ENCODE measurements around the gene MVB12B.
"Not testable (repeated sequence)": the region's sequence is repeated elsewhere in the genome, so short reads cannot be mapped to it uniquely, and the experiment has no call there.

MVB12B gene

DNA sequence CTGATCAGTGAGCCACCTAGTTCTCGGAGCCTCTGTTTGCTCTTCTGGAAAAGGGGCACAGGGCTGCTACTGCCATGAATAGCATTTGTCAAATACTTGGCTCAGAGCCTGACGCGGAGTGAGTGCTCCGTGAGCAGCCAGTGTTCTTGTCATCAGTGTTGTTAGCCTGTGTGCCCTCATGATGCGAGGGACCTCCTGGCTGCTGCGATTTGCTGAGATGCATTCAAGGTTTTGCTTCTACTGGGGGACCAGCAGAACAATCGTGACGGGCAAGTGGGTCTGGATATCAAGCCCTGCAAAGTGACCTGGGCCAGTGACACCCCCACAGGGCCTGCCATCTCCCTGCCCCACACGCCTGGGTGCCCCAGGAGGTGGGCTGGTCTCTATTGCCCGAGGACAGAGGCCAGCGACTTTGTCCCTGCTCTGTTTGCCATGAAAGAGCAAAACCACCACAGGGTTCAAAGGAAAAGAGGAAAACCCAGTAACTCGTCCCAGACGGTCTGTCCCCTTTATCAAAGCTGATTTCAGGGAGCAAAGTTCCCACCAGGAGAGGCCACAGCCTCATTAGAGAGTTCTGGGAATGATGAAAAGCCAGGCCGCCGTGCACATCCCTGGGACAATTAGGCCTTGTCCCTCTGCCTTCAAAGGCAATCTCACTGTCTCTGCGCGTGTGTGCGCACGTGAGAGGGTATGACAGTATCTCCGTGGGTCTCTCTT is 200.6 kb downstream of the MVB12B start:
- DNase-seq = no peak

DNA sequence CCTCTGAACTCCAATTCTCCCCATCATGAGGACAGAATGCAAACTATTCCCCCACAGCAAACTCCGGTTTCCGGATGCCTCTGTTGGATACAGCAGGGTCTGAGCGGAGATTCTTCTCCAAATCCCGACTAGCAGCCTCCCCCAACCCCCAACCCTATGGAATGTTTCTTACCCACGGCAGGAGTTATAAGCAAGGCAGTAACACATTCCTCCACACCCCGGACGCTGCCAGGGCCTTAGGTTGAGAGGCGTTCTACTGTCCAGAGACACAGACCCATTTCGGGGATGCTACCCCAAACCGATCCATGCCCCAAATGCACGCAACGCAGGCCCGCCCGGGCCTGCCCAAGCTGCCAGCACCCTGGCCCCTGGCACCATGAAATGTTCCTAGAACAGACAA is 201.5 kb downstream of the MVB12B start:
- no peak for DNase-seq

DNA sequence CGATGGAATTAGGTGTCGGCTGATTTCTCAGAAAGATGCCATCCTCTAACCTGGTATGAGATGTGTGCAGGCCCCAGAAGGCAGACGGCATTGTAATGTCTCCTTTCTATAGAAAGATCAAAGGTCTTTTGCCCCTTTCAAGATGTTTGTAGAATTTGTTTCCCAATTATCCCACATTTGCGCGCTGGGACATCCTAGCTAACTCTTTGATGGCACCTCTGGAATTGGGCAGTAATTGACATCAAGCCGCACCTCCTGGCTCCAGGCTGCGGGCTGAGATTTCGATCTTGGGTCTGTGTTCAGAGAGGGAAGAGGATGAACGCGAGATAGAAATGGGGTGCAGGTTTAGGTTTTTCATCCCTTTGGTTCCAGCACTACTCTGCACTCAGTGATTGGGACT is 202.3 kb downstream of the MVB12B start:
- no peak for DNase-seq

DNA sequence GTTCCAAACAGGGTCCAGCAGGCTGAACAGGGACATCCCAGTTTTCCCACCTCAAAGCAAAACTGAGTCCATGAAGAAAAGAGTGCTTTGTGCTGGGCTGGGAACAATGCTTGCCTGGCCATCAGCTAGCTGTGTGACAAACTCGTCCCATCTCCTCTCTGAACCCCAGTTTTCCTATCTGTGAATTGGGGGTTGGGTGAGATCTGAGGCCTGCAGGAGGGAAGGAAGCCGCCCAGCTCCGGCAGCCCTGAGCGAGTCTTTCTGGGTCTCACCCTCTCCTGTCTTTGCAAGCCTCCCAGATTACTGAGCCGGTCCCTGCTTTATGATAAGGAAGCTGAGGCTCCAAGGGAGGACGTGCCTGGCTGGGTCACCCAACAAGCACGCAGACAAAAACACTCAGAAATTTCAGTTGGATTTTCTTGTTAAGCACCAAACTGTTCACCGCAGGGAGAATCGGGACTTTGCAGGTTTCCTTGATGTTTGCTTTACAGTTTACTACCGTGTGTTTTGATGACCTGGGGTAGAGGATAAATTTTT is 204.5 kb downstream of the MVB12B start:
- DNase-seq = no peak

DNA sequence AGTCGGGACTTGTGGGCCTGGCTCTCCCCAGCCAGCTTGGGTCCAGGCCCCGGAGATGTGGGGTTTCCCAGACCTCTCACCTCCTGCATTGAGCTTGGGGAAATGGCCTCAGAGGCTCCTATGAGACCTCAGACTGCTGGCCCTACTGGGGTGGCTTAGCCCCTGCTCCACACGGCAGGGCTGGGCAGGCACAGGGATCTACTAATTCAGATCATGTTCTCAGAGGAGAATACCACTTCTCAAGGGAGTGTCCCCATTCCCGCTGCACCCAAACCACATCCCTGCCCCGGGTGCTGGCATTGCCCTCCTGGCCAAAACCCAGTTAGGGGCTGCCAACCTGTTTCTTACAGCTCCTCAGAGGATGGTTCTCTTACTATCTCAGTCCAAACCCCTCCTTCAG is 205.0 kb downstream of the MVB12B start:
- no peak for DNase-seq

DNA sequence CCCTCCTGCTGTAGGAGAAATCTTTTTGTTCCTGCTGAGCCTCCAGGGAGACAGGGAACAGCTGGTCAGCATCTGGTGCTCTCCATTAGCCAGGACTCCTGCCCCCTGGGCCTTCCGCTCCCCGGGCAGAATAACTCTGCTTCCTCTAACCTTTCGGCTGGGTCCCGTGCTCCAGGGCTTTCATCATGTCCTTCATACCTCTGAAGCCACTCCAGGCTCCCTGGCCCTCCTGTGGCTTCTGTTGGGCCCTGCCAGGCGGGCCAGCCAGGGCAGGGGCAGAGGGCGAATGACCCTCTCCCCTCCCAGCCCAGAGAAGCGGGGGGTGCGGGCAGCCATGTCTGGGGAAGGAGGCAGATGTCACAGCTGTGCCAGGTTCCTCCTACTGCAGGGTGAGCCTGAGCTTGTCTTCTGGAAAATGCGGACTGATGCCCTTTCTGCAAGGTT is 205.4 kb downstream of the MVB12B start:
- DNase-seq = no peak

DNA sequence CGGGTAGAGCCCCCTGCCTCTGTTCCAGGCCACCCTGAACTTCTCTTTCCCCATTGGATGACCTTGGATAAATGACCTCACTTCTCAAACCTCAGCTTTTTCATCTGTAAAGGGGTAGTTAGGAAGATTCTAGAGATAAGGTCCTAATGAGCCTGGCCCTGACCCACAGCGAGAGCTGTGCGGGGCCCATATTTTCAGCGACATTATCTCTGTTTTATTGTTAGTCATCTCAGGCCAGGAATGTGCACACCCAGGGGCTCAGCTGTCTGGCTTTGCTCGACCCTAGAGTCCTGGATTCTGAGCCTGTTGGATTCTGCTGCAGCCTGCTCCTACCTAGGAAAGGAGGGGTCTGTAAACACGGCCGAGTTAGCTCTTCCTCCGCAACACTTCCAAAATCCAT is 205.9 kb downstream of the MVB12B start:
- DNase-seq = no peak

DNA sequence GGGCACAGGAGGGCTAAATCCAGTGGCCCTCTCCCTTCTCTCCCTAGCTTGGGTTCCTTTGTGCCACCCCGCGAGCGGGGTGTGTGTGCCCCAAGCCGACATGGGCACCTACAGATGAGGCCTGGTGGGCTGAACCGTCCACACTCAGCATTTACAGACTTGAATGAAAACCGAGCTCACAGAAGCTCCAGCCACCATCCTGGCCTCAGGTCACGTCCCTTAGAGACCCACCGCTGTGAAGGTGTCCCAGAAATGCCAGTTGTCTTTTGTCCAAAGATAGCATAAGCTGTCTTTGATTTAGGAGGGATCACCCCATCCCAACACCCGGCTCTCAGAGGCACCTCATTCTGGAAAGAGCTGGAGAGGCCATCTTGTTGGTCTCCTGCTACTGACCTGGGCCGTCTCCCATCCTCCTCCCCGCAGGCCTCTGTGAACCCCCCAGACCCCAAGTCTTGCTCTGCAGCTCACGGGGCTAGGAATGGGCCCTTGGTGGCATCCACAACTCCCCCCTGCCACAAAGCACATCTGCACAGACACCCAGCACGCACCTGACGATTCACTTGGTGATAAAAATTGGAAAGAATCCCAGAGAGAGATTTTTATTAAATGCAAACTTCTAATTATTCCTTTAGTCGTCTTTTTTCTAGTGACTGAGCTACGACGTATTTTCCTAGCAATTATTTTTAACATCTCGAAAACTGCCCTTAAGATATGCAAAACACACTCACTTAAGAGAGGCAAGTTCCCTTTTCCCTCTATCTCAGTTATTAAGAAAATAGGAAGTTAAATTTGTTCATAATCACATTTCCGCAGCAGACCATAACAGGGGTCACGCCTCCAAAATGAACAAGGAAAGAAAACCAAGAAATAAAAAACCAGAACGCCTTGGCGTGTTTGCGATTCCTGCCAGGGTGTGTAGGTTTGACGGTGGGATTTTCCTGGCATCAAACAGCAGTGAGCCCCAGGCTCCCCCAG is 206.6 kb downstream of the MVB12B start:
- no peak for DNase-seq

DNA sequence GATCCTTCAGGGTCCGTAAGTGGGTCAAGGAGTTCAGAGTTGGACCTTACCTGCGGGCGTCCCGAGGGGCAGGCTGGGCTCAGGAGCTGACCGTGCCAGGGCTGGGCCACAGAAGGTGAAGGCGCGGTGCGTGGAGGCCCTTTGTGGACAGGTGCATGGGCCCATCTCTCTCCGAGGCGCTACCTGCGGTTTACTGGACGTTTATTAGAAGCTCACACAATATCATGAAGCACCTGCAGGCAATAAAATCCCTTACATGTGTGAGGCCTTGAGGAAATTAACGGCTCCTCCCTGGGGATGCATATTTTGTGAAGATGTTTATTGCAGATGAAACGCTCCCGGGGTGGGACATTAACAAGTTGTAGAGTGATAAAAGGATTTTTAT is 207.3 kb downstream of the MVB12B start:
- no peak for DNase-seq

DNA sequence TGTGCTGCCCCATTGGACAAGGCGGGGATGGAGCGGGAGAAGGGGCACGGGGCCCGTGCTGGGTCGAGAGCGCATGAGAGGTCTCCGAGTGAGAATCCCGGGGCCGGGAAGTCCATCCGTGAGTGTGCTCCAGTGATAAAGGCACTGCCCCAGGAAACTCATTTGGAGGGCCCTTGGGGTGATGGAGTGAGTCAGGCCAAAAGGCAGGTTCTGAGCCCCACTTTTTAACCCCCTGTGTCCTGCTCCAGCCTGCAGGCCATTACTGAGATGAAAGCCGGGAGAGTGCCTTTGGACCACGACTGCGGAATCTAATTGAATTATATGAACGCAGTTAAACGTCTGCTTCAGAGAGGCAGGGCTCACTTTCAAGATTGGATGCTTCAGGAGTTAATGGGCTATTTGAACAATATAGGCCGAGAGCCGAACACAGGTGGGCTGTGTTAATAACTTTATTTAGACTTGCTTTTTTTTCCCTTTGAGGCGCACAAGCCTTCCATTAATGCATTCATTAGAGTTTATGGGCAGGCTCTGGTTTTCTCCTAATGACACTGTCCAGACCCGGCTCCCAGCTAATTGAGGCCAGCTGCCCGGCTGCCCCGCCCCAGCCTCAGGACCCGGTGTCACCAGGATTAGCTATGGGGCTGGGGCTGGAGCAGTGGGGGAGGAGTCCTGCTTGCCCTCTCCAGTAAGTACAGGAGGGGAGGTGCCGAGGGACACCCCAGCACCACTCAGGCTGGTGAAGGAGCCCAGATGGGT is 208.0 kb downstream of the MVB12B start:
- DNase-seq = peak; percentile 12

DNA sequence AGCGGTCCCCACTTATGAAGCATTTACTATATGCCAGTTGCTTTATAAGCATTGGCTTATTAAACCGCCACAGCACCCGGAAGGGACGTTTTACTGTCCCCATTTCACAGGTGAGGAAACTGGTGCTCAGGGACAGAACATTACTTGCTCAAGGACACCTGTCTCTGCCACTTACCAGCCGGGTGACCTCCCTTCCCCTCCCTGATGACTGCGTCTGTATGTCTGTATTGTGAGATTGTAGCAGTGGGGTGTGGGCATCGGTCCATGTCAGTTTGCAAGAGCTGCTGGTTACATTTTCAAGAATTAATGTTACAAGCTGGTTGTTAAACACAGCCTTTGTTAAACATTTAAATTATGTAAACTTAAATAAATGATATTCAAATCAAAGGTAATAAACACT is 209.5 kb downstream of the MVB12B start:
- DNase-seq = no peak

DNA sequence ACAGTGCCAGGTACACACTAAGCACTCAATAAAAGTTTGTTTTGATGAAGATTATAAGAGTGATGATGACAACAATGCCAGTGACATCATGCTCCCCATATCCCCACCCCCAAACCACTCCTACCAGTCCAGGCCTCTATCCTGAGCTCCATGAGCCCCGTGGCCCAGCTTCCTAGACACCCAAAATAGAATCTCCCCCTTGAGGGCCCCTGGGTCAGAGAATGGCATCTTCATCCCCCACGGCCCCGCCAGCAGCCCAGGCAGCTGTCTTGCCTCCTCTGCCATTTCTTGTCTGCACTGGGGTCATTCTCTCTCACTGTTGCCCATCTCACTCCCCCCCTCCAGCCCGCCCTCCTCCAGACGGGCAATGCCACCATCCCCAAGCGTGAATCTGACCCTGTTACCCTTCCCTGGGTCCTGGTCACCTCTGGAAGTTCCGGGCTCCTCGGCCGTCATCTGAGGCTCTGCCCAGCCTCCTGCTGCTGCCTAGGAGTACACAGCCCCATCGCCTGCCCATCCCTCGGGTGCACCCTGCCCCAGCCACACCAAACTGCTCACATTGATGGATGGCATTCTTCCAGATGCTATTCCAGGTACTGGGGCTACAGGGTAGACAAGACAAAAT is 210.3 kb downstream of the MVB12B start:
- DNase-seq = no peak

DNA sequence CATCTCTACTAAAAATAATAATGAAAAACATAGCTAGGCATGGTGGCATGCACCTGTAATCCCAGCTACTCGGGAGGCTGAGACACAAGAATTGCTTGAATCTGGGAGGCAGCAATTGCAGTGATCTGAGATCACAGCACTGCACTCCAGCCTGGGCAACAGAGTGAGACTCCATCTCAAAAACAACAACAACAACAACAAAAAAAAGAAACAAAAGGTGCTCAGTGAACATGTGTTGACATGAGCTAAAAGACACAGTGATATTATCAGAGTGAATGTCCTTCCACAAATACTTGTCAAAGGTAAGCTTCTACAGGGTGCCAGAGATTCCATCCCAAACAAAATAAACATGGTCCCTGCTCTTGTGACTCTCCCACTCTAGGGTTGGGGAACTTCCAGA is 211.9 kb downstream of the MVB12B start:
- DNase-seq = no peak

DNA sequence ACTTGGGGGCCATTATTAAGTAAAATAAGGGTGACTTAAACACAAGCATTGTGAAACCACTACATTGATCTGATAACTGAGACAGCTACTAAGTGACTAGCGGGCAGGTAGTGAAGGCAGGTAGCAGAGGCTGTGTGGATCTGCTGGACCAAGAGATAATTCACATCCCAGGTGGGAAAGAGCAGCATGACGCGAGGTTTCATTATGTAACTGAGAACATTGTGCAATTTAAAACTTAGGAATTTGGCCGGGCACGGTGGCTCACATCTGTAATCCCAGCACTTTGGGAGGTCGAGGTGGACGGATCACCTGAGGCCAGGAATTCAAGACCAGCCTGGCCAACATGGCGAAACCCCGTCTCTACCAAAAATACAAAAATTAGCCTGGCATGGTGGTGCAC is 213.8 kb downstream of the MVB12B start:
- DNase-seq = not testable (repeated sequence)

DNA sequence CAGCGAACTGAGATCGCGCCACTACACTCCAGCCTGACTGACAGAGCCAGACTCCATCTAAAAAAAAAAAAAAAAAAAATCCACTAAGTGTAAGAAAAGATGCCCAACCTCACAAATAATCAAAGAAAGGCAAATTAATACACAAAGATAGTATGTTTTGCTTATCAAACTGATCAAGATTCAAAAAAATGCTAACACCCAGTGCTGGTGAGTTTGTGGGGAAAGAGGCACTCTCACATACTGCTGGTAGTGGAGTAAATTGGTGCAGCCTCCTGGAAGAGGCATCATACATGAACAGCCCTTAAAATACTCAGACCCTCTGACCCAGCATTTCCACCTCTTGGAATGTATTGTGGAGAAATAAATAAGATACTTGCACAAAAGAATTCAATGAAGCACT is 216.9 kb downstream of the MVB12B start:
- DNase-seq = no peak

DNA sequence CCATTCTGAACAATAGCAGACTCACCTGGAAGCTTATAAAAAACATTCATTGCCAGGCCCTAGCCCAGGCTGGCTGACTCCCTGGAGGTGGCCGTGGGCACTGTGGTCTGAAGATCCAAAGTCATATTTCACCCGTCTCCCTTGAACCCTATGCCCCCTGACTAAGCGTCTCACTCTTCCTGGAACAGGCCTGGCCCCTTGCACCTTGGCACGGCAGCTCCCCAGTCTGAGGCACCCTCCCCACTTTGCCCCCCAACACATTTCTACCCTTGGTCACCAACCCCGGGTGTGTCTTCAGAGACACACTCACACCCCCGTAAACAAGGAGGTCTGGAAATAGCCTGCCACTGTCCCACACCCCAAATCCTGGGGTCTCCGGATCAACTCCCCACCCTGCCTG is 218.5 kb downstream of the MVB12B start:
- no peak for DNase-seq

DNA sequence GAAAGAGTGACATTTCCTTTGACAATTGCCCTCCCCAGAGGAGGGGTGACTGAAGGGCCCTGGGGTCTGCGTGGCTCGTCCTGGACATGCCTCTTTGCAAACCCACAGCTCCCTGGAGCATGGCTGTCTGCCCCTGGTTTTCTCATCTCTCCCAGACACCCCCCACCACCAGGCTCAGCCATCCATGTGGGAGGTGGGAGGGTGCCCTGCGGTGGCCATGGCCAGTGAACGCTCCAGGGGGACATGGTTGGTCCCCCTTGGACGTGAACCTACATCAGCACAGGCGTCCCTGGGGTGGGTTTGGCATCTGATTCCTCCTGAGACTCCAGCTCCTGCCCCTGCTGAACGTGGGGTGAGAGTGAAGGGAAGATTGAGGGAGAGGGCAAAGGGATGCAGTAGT is 219.4 kb downstream of the MVB12B start:
- DNase-seq = no peak

DNA sequence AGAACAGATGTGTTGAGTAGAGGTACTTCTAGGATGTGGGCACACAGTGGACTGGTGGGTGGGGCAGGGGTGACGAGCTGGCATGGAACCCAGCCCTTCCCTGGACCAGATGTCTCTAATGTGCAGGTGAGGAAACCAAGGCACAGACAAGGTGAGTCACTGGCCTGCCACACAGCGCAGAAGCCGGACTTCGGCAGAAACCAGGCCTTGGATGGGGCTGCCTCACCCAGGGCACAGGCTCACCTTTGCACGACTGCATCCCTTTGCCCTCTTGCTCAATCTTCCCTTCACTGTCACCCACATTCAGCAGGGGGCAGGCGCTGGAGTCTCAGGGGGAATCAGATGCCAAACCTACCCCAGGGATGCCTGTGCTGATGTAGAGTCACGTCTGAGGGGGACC is 221.7 kb downstream of the MVB12B start:
- DNase-seq = no peak

DNA sequence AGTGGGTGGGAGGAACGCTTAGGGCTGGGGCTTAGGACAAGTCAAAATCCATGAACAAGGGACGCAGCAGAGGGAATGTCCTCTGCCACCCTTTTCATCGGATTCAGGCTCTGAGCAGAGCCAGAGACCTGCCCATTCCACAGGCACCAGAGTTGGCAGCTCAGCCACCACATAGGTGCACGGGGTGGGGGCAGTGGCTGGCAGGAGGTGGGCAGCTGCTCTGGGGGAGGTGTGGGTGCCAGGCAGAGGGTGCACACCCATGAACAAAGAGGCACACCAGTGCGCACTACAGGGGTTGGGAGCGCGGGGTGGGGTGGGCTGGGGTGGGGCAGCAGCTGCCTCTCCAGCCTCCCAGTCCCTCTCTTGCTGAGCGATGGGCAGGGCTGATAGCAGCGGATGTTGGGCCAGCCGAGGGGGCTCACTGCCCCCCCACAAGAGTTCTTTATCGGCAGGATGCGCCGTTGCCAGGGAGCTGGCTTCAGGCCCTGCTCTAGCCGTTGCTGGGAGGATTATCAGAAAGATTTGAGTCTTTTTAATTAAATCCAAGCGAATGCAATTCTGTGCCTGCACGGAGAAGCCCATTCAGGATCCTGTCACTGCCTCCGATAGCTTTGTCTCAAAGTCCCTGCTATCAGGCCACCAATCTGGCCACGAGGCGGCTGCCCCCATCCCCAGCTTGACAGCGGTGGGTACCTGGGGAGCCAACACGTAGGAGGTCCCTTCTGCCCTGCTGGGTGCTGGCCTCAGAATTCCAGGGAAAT is 222.8 kb downstream of the MVB12B start:
- DNase-seq = no peak

DNA sequence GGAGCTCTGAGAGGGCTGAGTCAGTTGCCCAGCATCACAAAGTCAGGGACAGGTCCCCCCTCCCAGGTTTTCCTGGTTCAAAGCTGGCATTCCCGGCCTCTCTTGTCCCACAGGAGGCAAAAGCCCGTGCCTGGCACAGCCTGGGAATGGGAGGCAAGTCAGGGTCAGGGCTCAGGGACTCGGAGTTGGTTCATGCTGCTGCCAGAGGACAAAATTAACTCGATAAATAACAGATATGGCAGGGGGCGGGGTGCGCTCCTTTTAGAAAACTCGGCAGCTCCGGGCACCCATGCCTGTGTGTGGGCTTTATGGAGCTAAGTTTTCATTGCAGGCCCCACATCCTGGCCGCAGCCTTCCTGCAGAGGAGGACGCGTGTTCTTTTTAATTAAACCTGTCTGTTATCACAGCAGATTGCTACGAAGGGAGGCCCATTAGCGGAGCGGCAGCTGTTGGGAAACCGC is 224.3 kb downstream of the MVB12B start:
- no peak for DNase-seq

DNA sequence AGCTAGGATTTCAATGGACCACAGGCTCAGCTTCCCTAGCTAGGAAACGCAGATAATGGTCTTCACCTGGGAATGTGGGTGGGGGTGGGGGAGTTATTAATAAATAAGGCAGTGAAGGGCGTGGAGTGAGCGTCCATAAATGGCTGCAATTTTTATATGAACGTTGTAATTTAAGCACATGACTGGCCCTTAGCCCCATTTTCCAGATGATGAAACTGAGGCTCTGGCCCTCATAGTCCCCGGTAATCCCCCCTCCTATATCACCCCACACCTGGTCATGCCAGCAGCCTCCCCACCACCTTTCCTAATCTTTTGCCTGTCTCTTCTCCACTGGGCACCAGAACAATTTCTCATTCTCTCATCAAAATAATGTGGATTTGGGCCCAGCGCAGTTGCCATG is 225.2 kb downstream of the MVB12B start:
- no peak for DNase-seq

DNA sequence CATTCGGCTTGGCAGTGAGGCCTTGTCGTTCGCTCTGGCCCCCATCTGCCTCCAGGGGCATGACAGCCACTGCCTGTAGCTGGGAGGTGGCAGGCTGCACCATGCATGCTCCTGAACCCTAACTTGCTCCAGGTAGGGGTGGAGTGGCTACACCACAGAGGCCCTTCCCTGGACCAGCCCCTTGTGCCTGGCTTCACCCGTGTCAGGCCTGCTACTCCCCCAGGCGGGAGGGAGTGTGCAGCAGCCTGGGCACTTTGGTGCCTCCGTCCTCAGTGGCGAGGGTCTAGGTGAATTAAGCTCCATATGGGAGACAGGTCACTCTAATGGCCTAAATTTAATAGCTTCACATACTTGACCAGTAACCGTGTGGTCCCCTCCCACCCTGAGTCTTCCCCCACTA is 227.7 kb downstream of the MVB12B start:
- no peak for DNase-seq

All from NCI-H748 treated with DMSO at 0.1 percent for 48 hours (cell line).